CD4-positive, alpha-beta T cell treated with Interleukin-17A for 1 hour (primary cell): ENCODE measurements around the gene KCNMB3.
"Not testable (repeated sequence)": the region's sequence is repeated elsewhere in the genome, so short reads cannot be mapped to it uniquely, and the experiment has no call there.

Source experiments
- DNase-seq: peaks from one replicate; pipeline ENCODE4 v3.0.0-alpha.2; 2020

The KCNMB3 gene

DNA sequence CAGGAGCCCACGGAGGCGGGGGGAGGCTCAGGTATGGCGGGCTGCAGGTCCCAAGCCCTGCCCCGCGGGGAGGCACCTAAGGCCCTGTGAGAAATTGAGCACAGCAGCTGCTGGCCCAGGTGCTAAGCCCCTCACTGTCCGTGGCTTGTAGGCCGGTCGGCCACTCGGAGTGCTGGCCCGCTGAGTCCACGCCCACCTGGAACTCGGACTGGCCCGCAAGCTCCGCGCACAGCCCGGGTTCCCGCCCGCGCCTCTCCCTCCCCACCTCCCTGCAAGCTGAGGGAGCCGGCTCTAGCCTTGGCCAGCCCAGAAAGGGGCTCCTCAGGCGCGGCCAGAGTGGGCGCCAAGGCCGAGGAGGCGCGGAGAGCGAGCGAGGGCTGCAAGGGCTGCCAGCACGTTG is 12.2 kb upstream of the KCNMB3 start:
- DNase-seq, result no peak

DNA sequence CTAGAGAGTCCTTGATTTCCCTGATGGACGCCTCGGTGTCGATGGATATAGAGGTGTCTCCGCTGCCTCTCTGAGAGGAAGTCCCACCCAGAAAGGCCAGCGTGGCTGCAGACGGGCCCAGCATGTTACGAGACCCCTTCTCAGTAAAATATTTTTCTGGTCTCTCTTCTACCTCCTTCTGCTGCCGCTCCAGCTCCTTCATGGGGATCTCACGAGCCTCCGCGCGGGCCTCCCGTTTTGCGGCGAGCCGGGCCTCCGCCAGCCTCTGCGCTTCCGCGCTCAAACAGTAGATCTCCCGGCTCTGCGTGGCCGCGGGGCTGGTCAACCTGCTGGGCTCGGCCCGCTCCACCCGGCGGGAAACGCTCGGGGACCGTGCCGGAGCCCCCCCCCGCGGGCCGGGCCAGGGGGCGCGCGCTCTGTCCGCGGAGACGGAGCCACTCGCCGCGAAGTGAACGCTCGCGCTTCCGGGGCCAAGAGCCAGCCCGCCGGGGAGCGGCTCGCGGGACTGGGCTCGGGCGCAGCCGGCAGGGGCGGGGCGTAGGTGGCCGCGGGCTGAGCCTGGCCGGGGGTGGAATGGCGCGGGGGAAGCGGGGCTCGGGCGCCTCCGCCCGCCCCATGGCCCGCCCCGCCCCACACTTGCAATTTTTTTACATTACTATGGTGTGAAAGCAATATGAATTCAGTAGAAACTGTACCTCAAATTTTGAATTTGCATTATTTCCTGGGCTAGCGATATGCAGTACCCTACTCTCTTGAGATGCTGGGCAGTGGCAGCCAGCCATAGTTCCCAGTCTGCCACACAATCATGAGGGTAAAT is 10.2 kb upstream of the KCNMB3 start:
- DNase-seq, result peak; percentile 72

GRCh38 chr3:179259959-179260756 is 9.2 kb upstream of the KCNMB3 start:
- not testable (repeated sequence) for DNase-seq

DNA sequence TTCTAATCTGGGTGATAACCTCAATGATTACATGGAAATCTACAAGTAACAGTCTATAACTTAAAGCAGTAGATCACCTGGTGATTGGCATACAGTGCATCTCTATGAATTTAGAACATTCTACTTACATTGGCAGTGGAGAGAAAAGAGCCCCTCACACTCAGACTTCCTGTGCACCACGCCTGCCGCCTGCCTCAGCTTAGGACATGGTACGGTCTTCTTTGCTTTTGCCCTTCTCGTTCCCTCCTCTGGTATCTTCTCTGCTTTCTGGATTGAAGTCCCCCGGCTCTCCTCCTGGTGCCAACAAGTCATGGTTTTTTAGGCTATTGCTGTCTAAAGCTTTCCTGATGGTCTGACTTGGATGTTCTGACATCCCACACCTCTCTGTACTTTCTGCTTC is 7.9 kb upstream of the KCNMB3 start:
- DNase-seq, result no peak

GRCh38 chr3:179257742-179258141 is 6.8 kb upstream of the KCNMB3 start:
- DNase-seq, result not testable (repeated sequence)

- no peak for DNase-seq
These were observed 5.9 kb upstream of the KCNMB3 start for GRCh38 chr3:179256813-179257212.

- DNase-seq, result no peak
These were observed 3.5 kb downstream of the KCNMB3 start for GRCh38 chr3:179247289-179248015.

DNA sequence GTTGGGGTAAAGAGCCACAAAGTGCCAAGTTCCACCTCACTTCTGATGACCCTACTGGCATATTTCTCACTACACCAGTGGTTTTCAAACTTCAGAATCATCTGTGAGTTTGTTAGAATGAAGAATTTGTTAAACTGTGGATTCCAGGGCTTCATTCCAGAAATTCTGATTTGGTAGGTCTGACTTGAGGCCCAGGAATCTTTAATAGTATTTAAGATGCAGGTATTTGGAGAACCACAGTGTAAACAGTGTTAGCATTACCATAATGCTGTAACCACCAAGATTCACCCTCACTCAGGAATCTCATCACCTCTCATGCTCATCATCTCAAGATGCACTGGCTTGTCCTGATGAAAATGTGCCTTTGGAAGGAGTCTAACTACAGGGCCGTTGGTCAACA is 6.0 kb downstream of the KCNMB3 start:
- no peak for DNase-seq

GRCh38 chr3:179242859-179243258 is 8.1 kb downstream of the KCNMB3 start:
- DNase-seq, result not testable (repeated sequence)

- not testable (repeated sequence) for DNase-seq
These were observed 10.6 kb downstream of the KCNMB3 start for GRCh38 chr3:179240299-179240698.

- DNase-seq, result no peak
These were observed 14.1 kb downstream of the KCNMB3 start for GRCh38 chr3:179236669-179237301.

DNA sequence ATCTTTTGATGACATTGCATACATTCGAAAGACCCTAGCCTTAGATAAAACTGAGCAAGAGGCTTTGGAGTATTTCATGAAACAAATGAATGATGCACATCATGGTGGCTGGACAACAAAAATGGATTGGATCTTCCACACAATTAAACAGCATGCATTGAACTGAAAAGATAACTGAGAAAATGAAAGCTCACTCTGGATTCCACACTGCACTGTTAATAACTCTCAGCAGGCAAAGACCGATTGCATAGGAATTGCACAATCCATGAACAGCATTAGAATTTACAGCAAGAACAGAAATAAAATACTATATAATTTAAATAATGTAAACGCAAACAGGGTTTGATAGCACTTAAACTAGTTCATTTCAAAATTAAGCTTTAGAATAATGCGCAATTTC is 16.7 kb downstream of the KCNMB3 start:
- DNase-seq, result no peak

GRCh38 chr3:179233043-179233442 is 17.9 kb downstream of the KCNMB3 start:
- DNase-seq, result no peak

GRCh38 chr3:179229177-179229576 is 21.7 kb downstream of the KCNMB3 start:
- DNase-seq, result no peak

DNA sequence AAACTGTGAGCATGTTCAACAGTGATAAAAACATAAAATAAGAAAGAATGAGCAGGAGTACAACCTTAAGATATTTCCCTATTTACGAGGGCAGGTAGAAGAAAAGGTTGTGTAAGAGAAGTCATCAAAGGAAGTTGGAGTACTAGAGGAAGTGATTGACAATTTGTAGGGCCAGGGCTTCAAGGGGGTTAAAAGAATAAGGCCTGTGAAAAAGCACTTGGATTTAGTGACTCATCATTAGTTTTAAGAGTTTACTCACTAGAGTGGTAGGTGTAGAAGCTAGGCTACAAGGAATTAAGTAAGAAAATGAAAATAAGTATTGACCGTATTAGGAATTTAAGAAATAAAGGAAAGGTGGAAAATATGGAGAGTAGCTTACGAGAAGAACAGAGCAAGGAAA is 23.6 kb downstream of the KCNMB3 start:
- DNase-seq, result no peak

- no peak for DNase-seq
These were observed 26.3 kb downstream of the KCNMB3 start for GRCh38 chr3:179224584-179224983.

- DNase-seq, result no peak
These were observed 27.4 kb downstream of the KCNMB3 start for GRCh38 chr3:179223548-179223947.

GRCh38 chr3:179218213-179218612 is 32.7 kb downstream of the KCNMB3 start:
- not testable (repeated sequence) for DNase-seq

GRCh38 chr3:179215550-179215949 is 35.4 kb downstream of the KCNMB3 start:
- DNase-seq, result not testable (repeated sequence)

DNA sequence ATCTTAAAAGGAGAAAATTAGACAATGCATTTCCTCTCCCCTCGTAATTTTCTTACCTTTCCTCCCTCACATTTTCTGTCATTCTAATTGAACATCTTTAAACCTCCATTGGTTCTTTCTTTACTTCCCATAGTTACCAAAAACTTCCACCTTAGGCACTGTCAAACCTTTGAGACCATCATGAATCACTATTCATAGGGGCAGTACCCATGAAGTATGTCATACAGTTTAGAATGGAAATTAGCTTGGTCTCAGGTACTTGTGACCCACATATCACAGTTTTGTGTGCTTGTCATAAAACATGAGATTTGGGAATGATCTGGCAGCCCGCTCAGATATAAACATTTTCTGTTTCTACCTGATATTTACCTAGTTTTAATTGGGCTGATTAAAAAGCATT is 50.1 kb downstream of the KCNMB3 start:
- DNase-seq, result no peak

DNA sequence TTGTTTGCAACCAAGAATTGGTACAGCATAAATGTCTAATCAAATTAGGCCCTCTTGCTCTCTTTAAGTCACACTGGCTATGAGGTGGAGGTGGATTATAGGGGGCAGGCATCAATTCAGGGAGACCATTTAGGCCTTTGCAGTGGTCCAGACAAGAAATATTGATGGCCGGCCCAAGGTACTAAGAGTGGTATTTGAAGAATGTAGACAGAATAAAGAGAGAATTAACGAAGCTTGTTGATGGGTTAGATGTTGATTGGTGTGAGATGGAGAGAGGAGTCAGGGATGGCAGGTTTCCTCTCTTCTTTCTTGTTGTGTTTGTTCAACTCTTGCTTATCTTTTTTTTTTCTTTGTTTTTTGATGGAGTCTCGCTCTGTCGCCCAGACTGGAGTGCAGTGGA is 54.2 kb downstream of the KCNMB3 start:
- DNase-seq, result no peak

DNA sequence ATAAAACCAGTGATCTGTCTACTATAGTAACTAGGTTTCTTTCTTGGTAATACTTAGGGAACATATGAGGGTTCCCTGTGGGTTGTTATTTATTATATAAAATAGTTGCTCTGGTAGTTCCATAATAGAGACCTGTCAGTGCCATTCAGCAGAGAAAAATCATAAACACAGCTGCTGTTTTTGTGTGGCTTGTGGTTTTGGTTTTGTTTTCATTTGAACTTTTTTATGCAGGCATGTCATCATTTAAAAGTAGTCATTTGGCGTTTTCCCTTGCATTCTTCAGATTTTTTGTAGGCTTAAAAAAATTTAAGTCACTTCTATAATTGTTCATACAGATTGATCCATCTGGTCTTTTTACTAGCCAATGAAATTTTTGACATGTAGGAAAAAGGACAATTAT is 54.8 kb downstream of the KCNMB3 start:
- DNase-seq, result peak; percentile 60

- DNase-seq, result no peak
These were observed 56.0 kb downstream of the KCNMB3 start for GRCh38 chr3:179194931-179195330.
